PFSK-1 (cell line): ENCODE data around the gene ZNF281.

Experiments
- FOXP2 ChIP-seq: optimal IDR thresholded peaks from 2 replicates; pipeline ENCODE3; 2011; ENCODE audit warnings: borderline replicate concordance, control low read depth, inconsistent platforms; ENCODE audit not compliant: insufficient read depth; ENCODE audit errors: extremely low read length, extremely low read depth
- POLR2AphosphoS5 ChIP-seq: IDR thresholded peaks from 2 replicates; pipeline ENCODE4 v1.6.1; 2012; ENCODE audit warnings: low read depth, mild to moderate bottlenecking, control low read depth, low read length, moderate library complexity
- SIN3A ChIP-seq: IDR thresholded peaks from 2 replicates; pipeline ENCODE4 v1.6.1; 2012; ENCODE audit warnings: mild to moderate bottlenecking, low read length, moderate library complexity, borderline replicate concordance; ENCODE audit not compliant: insufficient read depth
- TAF1 ChIP-seq: IDR thresholded peaks from 2 replicates; pipeline ENCODE4 v1.6.1; 2012; ENCODE audit warnings: low read length, control low read depth, borderline replicate concordance; ENCODE audit not compliant: insufficient read depth
- TF ChIP-seq, protein P1 (sequence below), 2 experiments: IDR thresholded peaks; 2 replicates each; pipeline versions ENCODE4 v1.6.1 to v1.8.0; 2011 to 2012; ENCODE audit warnings: low read depth in 2 of 2, low read length in 2 of 2, control low read depth in 1 of 2, inconsistent platforms in 1 of 2, mild to moderate bottlenecking in 1 of 2, moderate library complexity in 1 of 2; ENCODE audit not compliant: insufficient read depth in 1 of 2

ZNF281 gene

GRCh38 chr1:200372885-200373181, 37.0 kb downstream of the ZNF281 start:
- TF ChIP-seq SIN3A: no peak
- TF ChIP-seq TAF1: no peak
- TF ChIP-seq, protein P1, sequence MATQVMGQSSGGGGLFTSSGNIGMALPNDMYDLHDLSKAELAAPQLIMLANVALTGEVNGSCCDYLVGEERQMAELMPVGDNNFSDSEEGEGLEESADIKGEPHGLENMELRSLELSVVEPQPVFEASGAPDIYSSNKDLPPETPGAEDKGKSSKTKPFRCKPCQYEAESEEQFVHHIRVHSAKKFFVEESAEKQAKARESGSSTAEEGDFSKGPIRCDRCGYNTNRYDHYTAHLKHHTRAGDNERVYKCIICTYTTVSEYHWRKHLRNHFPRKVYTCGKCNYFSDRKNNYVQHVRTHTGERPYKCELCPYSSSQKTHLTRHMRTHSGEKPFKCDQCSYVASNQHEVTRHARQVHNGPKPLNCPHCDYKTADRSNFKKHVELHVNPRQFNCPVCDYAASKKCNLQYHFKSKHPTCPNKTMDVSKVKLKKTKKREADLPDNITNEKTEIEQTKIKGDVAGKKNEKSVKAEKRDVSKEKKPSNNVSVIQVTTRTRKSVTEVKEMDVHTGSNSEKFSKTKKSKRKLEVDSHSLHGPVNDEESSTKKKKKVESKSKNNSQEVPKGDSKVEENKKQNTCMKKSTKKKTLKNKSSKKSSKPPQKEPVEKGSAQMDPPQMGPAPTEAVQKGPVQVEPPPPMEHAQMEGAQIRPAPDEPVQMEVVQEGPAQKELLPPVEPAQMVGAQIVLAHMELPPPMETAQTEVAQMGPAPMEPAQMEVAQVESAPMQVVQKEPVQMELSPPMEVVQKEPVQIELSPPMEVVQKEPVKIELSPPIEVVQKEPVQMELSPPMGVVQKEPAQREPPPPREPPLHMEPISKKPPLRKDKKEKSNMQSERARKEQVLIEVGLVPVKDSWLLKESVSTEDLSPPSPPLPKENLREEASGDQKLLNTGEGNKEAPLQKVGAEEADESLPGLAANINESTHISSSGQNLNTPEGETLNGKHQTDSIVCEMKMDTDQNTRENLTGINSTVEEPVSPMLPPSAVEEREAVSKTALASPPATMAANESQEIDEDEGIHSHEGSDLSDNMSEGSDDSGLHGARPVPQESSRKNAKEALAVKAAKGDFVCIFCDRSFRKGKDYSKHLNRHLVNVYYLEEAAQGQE (IDR thresholded peaks at IDR 0.05; ENCODE audit: insufficient read depth in 1 of 2, low read depth in 2 of 2, low read length in 2 of 2): no peak
- no peak for TF ChIP-seq POLR2AphosphoS5
- no peak for TF ChIP-seq FOXP2

GRCh38 chr1:200372095-200372884, 37.5 kb downstream of the ZNF281 start:
- TF ChIP-seq TAF1 (no peak), POLR2AphosphoS5 (no peak), SIN3A (no peak)

DNA sequence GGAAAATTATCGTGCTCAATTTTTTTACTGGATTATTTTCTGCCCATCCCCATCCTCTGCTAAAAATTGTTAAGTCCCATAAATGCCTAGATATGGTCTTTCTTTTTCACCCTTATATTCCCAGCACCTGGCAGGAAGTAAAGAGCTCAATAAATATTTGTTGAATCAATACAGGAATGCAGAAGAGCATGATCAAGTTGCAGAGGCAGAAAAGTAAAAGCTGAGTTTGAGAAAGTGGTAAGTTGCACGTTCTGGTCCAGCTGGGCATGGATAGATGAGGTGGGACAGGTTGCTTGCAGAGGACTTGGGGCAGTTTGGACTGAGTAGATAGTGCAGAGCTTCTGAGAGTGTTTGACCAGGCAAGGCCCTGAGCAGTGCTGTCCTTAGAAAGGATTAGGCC, 40.1 kb downstream of the ZNF281 start:
- no peak for TF ChIP-seq TAF1
- TF ChIP-seq, protein P1 (IDR thresholded peaks at IDR 0.05; ENCODE audit: insufficient read depth in 1 of 2, low read depth in 2 of 2, low read length in 2 of 2): no peak
- TF ChIP-seq POLR2AphosphoS5: no peak
- TF ChIP-seq SIN3A: no peak
- no peak for TF ChIP-seq FOXP2

DNA sequence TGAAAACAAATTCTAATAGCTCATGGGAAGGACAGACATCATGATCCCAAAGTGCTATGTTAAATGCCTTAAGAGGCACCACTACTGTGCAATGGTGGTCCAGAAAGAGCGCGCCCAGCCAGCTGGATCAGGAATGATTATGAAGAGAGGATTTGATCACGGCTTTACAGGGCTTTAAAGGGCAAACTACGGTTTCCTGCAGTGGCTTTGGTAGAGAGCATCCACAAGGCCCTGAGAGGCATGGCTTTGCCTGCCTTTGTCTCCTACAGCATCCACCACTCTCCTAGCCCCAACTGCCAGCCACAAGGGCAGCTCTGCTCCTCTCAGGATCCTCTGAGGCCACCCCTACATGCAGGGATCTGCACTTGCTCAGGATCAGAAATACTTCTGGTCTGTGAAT, 40.7 kb downstream of the ZNF281 start:
- TF ChIP-seq FOXP2 (no peak), POLR2AphosphoS5 (no peak), TAF1 (no peak), SIN3A (no peak)
- TF ChIP-seq, protein P1 (IDR thresholded peaks at IDR 0.05; ENCODE audit: insufficient read depth in 1 of 2, low read depth in 2 of 2, low read length in 2 of 2): no peak

- TF ChIP-seq TAF1: no peak
These were observed 41.3 kb downstream of the ZNF281 start for GRCh38 chr1:200368556-200368955.

- TF ChIP-seq POLR2AphosphoS5 (no peak), TAF1 (no peak)
These were observed 41.8 kb downstream of the ZNF281 start for GRCh38 chr1:200367841-200368534.
